Measurements from ENCODE around the gene CNTNAP2. TPM values are rescaled to one million over a fixed set of nuclear protein-coding genes. Genes with fewer than 3 reads are reported as not detected.

Gene CNTNAP2
- total and polyA plus RNA-seq, 2 donors from 2014 or later: 0.06 to 0.13 TPM

DNA sequence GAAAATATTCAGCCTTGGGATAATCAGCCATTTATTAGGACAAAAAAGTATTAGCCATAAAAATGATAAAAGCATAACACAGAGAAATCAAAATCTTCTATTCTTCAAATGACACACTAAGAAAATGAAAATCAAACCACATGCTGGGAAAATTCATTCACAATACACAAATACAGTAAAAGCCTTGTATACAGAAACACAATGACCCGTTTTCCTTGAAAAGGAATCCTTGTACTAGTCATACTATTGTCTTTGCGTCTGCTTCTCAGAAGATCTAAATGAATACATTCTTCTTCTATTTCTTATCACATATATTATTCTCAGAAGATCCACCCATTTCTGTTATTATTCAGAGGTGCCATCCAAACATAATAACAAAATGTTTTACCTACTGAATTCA, 749.1 kb downstream of the CNTNAP2 start:
- H3K36me3 ChIP-seq (ENCODE audit: control insufficient read depth in 2 of 3, insufficient read depth in 3 of 3, low read length in 3 of 3): no peaks in the 10 kb centered on the region
- DNase-seq (no peak), FAIRE-seq (no peak)
- TF ChIP-seq, protein P1, sequence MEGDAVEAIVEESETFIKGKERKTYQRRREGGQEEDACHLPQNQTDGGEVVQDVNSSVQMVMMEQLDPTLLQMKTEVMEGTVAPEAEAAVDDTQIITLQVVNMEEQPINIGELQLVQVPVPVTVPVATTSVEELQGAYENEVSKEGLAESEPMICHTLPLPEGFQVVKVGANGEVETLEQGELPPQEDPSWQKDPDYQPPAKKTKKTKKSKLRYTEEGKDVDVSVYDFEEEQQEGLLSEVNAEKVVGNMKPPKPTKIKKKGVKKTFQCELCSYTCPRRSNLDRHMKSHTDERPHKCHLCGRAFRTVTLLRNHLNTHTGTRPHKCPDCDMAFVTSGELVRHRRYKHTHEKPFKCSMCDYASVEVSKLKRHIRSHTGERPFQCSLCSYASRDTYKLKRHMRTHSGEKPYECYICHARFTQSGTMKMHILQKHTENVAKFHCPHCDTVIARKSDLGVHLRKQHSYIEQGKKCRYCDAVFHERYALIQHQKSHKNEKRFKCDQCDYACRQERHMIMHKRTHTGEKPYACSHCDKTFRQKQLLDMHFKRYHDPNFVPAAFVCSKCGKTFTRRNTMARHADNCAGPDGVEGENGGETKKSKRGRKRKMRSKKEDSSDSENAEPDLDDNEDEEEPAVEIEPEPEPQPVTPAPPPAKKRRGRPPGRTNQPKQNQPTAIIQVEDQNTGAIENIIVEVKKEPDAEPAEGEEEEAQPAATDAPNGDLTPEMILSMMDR (IDR thresholded peaks at IDR 0.05; ENCODE audit: borderline replicate concordance, extremely low read depth, insufficient read depth): no peak
- no peaks in the 10 kb centered on the region for H3K9me3 ChIP-seq (ENCODE audit: control insufficient read depth in 2 of 3, insufficient read depth in 1 of 3, low read length in 3 of 3)
- H3K27me3 ChIP-seq (ENCODE audit: control insufficient read depth, insufficient read depth, low read length): no peaks in the 10 kb centered on the region
- H3K4me1 ChIP-seq (ENCODE audit: control insufficient read depth in 2 of 3, insufficient read depth in 2 of 3, low read depth in 1 of 3, low read length in 3 of 3): no peaks in the 10 kb centered on the region
- intact Hi-C loops (cut with DNase I): no loop called here
- no peak overlapping the region for H3K27ac ChIP-seq (ENCODE audit: low read depth in 2 of 2, low read length in 2 of 2)
- no peak overlapping the region for H3K9ac ChIP-seq (ENCODE audit: low read length in 3 of 3)
- H3K4me3 ChIP-seq (ENCODE audit: low read length in 3 of 3): no peak overlapping the region

GRCh38 chr7:146874722-146875121, 758.1 kb downstream of the CNTNAP2 start:
- Histone ChIP-seq H3K9ac (ENCODE audit: low read length in 3 of 3) (no peak overlapping the region), H3K27me3 (ENCODE audit: control insufficient read depth, insufficient read depth, low read length) (no peaks in the 10 kb centered on the region), H3K27ac (ENCODE audit: low read depth in 2 of 2, low read length in 2 of 2) (no peak overlapping the region), H3K4me3 (ENCODE audit: low read length in 3 of 3) (no peak overlapping the region), H3K9me3 (ENCODE audit: control insufficient read depth in 2 of 3, insufficient read depth in 1 of 3, low read length in 3 of 3) (no peaks in the 10 kb centered on the region), H3K36me3 (ENCODE audit: control insufficient read depth in 2 of 3, insufficient read depth in 3 of 3, low read length in 3 of 3) (no peaks in the 10 kb centered on the region), H3K4me1 (ENCODE audit: control insufficient read depth in 2 of 3, insufficient read depth in 2 of 3, low read depth in 1 of 3, low read length in 3 of 3) (no peaks in the 10 kb centered on the region)
- DNase-seq (no peak), FAIRE-seq (no peak)
- TF ChIP-seq, protein P1 (IDR thresholded peaks at IDR 0.05; ENCODE audit: borderline replicate concordance, extremely low read depth, insufficient read depth): no peak
- intact Hi-C loops (cut with DNase I): no loop called here

DNA sequence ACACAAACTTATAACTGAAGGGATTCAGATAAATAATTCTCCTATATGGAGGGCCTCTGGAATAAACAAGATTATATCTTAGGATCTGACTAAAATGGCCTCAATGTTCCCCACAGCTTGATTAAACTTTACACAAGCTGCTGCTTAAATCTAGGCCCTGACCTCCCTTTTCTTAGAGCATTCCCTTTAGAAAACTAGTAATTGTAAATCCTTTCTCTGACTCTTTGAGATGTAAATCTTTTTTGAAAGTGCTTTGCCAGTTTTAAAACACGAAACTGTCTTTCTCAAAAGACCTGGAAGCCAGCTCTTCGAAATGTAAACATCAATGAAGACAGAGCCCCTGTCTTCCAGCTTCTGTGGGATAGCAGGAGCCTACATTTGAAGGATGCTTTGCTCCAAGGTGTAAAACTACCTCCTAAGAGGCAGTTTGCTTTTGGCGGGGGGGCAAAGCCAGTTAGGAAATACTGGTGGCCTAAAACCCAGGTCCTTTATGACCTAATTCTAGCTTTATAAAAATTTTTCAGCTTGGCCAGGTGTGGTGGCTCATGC, 758.7 kb downstream of the CNTNAP2 start:
- Histone ChIP-seq H3K9ac (ENCODE audit: low read length in 3 of 3) (no peak overlapping the region), H3K4me1 (ENCODE audit: control insufficient read depth in 2 of 3, insufficient read depth in 2 of 3, low read depth in 1 of 3, low read length in 3 of 3) (no peaks in the 10 kb centered on the region), H3K27me3 (ENCODE audit: control insufficient read depth, insufficient read depth, low read length) (no peaks in the 10 kb centered on the region), H3K36me3 (ENCODE audit: control insufficient read depth in 2 of 3, insufficient read depth in 3 of 3, low read length in 3 of 3) (no peaks in the 10 kb centered on the region), H3K4me3 (ENCODE audit: low read length in 3 of 3) (no peak overlapping the region), H3K9me3 (ENCODE audit: control insufficient read depth in 2 of 3, insufficient read depth in 1 of 3, low read length in 3 of 3) (no peaks in the 10 kb centered on the region), H3K27ac (ENCODE audit: low read depth in 2 of 2, low read length in 2 of 2) (no peak overlapping the region)
- peak in 2 of 5 donors; percentile 5 to 20 for DNase-seq
- intact Hi-C loops (cut with DNase I): no loop called here
- TF ChIP-seq, protein P1 (IDR thresholded peaks at IDR 0.05; ENCODE audit: borderline replicate concordance, extremely low read depth, insufficient read depth): no peak
- FAIRE-seq: no peak

DNA sequence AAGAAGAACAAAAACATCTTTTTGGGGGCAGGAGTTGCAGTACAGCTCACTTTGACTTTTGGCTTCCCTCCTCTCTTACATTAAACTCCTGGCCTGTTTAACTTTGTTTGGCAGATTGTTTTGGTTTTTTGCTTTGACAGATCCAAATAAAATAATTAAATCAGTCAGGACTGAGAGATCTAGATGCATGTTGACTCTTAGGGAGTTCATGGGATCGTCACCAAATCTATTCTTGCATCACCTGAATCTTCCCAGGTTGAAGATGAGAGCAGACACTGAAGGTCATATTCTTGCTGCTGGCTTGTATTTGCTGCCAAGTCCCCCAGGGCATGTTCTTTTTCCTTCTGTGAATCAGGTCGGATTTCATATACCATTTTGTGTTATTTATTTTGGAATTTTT, 759.4 kb downstream of the CNTNAP2 start:
- intact Hi-C loops (cut with DNase I): no loop called here
- Histone ChIP-seq H3K27me3 (ENCODE audit: control insufficient read depth, insufficient read depth, low read length) (no peaks in the 10 kb centered on the region), H3K4me3 (ENCODE audit: low read length in 3 of 3) (no peak overlapping the region), H3K9me3 (ENCODE audit: control insufficient read depth in 2 of 3, insufficient read depth in 1 of 3, low read length in 3 of 3) (no peaks in the 10 kb centered on the region), H3K27ac (ENCODE audit: low read depth in 2 of 2, low read length in 2 of 2) (no peak overlapping the region), H3K36me3 (ENCODE audit: control insufficient read depth in 2 of 3, insufficient read depth in 3 of 3, low read length in 3 of 3) (no peaks in the 10 kb centered on the region), H3K4me1 (ENCODE audit: control insufficient read depth in 2 of 3, insufficient read depth in 2 of 3, low read depth in 1 of 3, low read length in 3 of 3) (no peaks in the 10 kb centered on the region), H3K9ac (ENCODE audit: low read length in 3 of 3) (no peak overlapping the region)
- FAIRE-seq (no peak), DNase-seq (peak in 2 of 5 donors; percentile 3 to 26)
- TF ChIP-seq, protein P1 (IDR thresholded peaks at IDR 0.05; ENCODE audit: borderline replicate concordance, extremely low read depth, insufficient read depth): no peak
